Measurements from ENCODE around the gene OR10AD1. TPM values are rescaled to one million over a fixed set of nuclear protein-coding genes. Genes with fewer than 3 reads are reported as not detected.

OR10AD1 gene
- total and polyA plus RNA-seq, 9 of the 15 experiments (the other 6 are each of a cell fraction or from before 2014, with no cell fraction given): not detected

DNA sequence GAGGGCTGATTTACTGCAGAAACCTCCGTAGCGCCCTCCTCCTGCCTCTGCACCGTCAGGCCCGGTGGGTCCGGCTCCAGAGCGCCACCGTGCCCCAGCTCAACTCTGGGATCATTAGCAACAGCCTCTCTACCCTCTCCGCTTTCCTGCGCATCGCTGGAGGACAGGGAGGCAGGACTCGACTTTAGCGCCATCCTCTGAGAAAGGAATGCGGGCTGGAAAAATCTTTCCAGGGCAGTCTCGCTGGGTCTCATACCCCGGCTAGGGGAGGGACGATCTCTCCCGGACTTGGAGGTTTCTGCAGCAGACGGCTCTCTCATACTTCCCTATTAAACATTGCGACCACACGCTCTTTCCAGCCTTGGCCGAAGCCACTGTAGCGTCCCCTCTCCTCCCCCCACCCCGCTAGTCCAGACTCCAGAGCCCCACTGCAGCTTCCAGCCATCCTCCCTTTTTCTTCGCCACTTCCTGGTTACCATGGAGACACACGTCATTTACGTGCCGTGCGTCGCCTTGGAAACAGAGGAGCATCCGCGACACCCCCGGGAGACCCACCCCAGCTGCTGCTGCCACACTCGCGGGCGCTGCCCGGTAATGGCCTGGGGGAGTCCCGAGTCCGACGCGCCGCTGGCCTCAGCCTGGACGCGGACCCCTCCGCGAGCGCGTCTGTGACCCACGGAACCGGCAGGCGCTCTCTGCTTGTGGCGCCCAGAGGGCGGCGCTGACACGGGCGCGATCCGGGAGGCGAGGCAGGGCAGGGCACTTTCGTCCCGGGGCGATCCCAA lies 19.8 kb downstream of the OR10AD1 start, which contains the start of gene CCDC184 (continued):
- TF ChIP-seq CBX8 (IDR thresholded peaks at IDR 0.05; ENCODE audit: borderline replicate concordance, extremely low read depth, low read depth, low read length, poor library complexity, severe bottlenecking) (no peak), PHF21A (IDR thresholded peaks at IDR 0.05; ENCODE audit: borderline replicate concordance, low read depth) (no peak), RUNX1 (IDR thresholded peaks at IDR 0.05; ENCODE audit: low read depth) (no peak), MYC (IDR thresholded peaks at IDR 0.05; ENCODE audit: low read depth, low read length) (no peak), MYC (CRISPR knock-in tag; IDR thresholded peaks at IDR 0.05; ENCODE audit: borderline replicate concordance, low read depth) (no peak), DMBX1 (CRISPR knock-in tag; IDR thresholded peaks at IDR 0.05; ENCODE audit: borderline replicate concordance) (no peak), CEBPB (tag; IDR thresholded peaks at IDR 0.05) (no peak), TFAM (CRISPR knock-in tag; conservative IDR thresholded peaks at IDR 0.05) (no peak), CHD2 (IDR thresholded peaks at IDR 0.05; ENCODE audit: low read depth, low read length) (no peak), GTF2A2 (tag; IDR thresholded peaks at IDR 0.05) (no peak), MTF1 (CRISPR knock-in tag; IDR thresholded peaks at IDR 0.05; ENCODE audit: borderline replicate concordance) (no peak), KAT2B (IDR thresholded peaks at IDR 0.05; ENCODE audit: low read depth, low read length) (no peak), E2F3 (CRISPR knock-in tag; IDR thresholded peaks at IDR 0.05) (no peak), MTA2 (IDR thresholded peaks at IDR 0.05; ENCODE audit: low read depth) (no peak), ZNF232 (CRISPR knock-in tag; IDR thresholded peaks at IDR 0.05) (no peak), HDAC3 (IDR thresholded peaks at IDR 0.05; ENCODE audit: borderline replicate concordance, partially characterized antibody) (no peak), CAMTA2 (CRISPR knock-in tag; conservative IDR thresholded peaks at IDR 0.05) (no peak), E2F1 (CRISPR knock-in tag; IDR thresholded peaks at IDR 0.05) (no peak), IFI16 (CRISPR knock-in tag; IDR thresholded peaks at IDR 0.05) (no peak), ZSCAN29 (IDR thresholded peaks at IDR 0.05) (no peak), THAP12 (CRISPR knock-in tag; IDR thresholded peaks at IDR 0.05) (no peak), CHCHD3 (CRISPR knock-in tag; IDR thresholded peaks at IDR 0.05) (no peak), ZNF316 (IDR thresholded peaks at IDR 0.05) (no peak)
- TF ChIP-seq, protein P1, sequence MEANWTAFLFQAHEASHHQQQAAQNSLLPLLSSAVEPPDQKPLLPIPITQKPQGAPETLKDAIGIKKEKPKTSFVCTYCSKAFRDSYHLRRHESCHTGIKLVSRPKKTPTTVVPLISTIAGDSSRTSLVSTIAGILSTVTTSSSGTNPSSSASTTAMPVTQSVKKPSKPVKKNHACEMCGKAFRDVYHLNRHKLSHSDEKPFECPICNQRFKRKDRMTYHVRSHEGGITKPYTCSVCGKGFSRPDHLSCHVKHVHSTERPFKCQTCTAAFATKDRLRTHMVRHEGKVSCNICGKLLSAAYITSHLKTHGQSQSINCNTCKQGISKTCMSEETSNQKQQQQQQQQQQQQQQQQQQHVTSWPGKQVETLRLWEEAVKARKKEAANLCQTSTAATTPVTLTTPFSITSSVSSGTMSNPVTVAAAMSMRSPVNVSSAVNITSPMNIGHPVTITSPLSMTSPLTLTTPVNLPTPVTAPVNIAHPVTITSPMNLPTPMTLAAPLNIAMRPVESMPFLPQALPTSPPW (CRISPR knock-in tag; IDR thresholded peaks at IDR 0.05): no peak
- TF ChIP-seq, protein P2, sequence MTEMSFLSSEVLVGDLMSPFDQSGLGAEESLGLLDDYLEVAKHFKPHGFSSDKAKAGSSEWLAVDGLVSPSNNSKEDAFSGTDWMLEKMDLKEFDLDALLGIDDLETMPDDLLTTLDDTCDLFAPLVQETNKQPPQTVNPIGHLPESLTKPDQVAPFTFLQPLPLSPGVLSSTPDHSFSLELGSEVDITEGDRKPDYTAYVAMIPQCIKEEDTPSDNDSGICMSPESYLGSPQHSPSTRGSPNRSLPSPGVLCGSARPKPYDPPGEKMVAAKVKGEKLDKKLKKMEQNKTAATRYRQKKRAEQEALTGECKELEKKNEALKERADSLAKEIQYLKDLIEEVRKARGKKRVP (CRISPR knock-in tag; IDR thresholded peaks at IDR 0.05): no peak

All from K562 (cell line).